ENCODE data around the gene IL1R1.

The IL1R1 gene

GRCh38 chr2:102141011-102141943 is 1.3 kb upstream of the IL1R1 start:
- no peak for DNase-seq

- no peak for DNase-seq
These were observed 393 bp downstream of the IL1R1 start for GRCh38 chr2:102142829-102143449.

GRCh38 chr2:102143450-102143985 is 972 bp downstream of the IL1R1 start:
- DNase-seq: no peak

- DNase-seq: no peak
These were observed 1.6 kb downstream of the IL1R1 start for GRCh38 chr2:102144128-102144527.

GRCh38 chr2:102145107-102145506 is 2.6 kb downstream of the IL1R1 start:
- DNase-seq: no peak

- no peak for DNase-seq
These were observed 3.4 kb downstream of the IL1R1 start for GRCh38 chr2:102145934-102146333.

- no peak for DNase-seq
These were observed 5.4 kb downstream of the IL1R1 start for GRCh38 chr2:102147935-102148334.

GRCh38 chr2:102149243-102149642 is 6.7 kb downstream of the IL1R1 start:
- DNase-seq: no peak

GRCh38 chr2:102149644-102150455 is 7.3 kb downstream of the IL1R1 start:
- no peak for DNase-seq

- no peak for DNase-seq
These were observed 11.8 kb downstream of the IL1R1 start for GRCh38 chr2:102154364-102154763.

GRCh38 chr2:102154946-102155702 is 12.6 kb downstream of the IL1R1 start:
- no peak for DNase-seq

- DNase-seq: no peak
These were observed 13.4 kb downstream of the IL1R1 start for GRCh38 chr2:102155703-102156515.

- no peak for DNase-seq
These were observed 15.6 kb downstream of the IL1R1 start for GRCh38 chr2:102158011-102158755.

- no peak for DNase-seq
These were observed 16.7 kb downstream of the IL1R1 start for GRCh38 chr2:102159295-102159694.

- DNase-seq: no peak
These were observed 23.8 kb downstream of the IL1R1 start for GRCh38 chr2:102166189-102166845.

GRCh38 chr2:102168026-102168771 is 25.7 kb downstream of the IL1R1 start:
- DNase-seq: no peak

GRCh38 chr2:102171946-102172345 is 29.4 kb downstream of the IL1R1 start:
- no peak for DNase-seq

- DNase-seq: no peak
These were observed 30.2 kb downstream of the IL1R1 start for GRCh38 chr2:102172745-102173144.

- DNase-seq: no peak
These were observed 33.6 kb downstream of the IL1R1 start for GRCh38 chr2:102176172-102176571.
